HG03103 (cell line): ENCODE results near the gene ACTL6B.

Experiments used
- ATAC-seq: cut with Tn5 transposase; IDR thresholded peaks from one replicate; pipeline ENCODE4 v1.9.1; 2021; ENCODE audit warnings: low read depth; ENCODE audit not compliant: unreplicated experiment

Gene ACTL6B

DNA sequence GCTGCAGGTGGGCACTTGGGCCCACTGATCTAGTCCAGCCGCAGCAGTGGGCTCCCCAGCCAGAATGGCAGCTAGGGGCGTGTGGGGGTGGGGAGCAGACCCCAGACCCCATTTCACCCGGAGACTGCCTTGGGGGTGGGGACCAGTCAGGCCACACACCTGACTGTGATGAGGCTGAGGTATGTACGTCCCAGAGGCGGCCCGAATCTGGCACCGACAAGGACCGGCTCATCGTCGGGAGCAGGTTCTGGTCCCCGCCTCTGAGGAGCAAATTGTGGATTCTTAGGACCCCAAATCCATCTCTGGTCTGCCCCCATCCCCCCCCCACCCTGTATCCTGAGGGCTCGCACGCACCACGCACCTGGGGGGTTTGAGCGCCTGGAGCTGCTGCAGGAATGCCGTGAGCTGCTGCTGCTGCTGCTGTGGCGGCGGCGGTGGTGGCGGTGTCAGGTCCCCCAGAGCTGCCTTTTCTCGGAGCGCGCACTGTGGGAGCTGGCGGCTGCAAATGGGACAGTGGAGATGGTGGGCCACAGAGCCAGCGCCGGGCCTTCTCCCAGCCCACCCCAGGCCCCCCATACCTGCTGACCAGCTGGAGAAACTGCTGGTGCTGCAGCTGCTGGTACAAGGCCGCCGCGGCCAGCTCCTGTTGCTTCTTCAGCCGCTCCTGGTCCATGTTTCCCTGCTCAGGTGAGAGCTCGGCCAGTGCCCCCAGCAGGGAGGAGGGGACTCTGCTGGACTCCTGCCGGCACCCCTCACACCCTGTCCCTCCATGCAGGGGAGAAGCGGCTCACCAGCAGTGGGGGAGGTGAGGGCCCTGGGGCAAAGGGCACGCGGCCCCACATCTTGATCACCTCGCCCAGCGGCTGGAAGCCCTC lies 27.6 kb upstream of the ACTL6B start:
- ATAC-seq: no peak

DNA sequence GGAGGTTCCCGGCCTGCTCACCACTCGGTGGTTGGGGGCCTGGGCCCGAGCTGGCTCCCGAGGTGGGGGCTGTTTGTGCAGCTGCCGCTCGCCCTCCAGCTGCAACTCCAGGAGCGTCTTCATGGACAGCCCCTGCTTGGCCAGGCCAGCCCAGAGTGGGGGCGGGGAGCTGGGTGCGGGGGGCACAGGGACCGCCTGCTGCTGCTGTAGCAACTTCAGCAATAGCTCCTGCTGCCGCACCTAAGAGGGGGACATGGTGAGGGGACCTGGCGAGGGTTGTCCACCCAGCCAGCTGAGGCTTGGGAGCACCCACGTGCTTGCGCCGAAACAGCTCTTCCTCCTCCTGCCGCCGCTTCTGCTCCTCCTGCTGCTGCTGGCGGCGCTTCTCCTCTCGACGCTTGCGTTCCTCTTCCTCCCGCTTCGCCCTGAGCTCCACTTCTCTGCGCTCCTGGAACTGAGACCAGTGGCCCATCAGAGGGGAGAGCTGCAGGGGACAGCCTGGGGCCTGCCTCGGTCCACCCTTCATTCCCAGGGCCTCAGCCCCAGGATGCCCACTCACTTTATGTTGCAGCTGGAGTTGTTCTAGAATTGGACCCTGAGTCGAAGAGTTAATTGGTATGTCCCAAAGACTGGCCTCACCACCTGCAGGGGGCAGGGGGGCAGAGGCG lies 26.9 kb upstream of the ACTL6B start:
- ATAC-seq: no peak

DNA sequence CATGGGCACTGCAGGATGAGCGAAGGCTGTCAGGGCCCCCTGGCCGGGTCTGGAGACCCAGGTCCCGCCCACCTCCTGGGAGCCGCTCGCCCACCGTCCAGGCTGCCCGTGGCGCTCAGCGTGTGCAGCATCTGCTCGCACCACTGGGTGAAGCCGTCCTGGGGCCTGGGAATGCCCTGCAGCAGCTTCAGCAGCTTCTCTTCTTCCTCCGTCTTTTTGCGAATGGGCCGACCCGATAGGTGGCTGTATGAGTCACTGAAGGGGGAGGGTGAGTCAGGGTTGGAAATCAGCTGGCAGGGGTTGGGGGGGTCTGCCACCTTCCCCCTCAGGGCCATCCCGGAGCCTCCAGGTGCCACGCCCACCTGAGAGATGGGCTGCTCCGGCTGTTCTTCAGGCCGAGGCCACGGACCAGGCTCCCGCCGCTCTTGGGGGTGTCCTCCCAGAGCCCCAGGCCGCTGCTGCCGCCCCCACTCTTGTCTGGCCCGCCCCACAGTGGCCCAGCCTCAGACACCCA lies 26.0 kb upstream of the ACTL6B start:
- no peak for ATAC-seq

DNA sequence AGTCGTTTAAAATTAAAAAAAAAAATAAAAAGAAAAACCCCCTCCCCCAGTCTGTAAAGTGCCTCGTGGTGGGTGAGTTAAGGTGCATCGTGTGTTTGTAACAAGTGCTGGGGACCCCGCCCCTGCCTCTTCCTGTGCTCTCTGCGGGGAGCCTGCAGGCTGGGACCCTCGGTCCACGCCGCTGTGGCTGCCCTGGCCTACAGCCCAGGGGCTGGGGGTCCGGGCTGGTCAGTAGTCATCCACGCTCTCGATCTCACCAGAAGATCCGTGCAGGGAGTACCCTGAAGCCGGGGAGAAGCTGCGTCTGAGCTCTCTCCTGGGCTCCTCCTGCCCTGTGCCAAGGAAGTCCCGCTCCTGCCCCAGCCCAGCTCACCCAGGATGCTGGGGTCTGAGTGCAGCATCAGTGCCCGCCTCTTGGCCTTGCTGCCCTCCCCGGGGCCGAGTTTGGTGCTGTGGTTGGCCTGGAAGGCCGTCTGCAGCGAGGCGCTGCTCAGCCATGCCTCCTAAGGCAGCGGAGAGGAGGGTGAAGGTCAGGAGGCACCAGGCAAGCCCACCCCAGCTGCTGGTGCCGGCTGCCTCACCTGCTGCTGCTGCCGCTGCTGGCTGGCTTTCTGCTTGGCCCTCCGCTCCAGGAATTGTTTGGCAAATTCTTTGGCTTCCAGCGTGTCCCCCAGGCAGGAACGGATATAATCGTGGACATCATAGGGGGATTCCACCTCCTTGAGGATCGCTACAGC lies 25.4 kb upstream of the ACTL6B start:
- ATAC-seq: no peak

DNA sequence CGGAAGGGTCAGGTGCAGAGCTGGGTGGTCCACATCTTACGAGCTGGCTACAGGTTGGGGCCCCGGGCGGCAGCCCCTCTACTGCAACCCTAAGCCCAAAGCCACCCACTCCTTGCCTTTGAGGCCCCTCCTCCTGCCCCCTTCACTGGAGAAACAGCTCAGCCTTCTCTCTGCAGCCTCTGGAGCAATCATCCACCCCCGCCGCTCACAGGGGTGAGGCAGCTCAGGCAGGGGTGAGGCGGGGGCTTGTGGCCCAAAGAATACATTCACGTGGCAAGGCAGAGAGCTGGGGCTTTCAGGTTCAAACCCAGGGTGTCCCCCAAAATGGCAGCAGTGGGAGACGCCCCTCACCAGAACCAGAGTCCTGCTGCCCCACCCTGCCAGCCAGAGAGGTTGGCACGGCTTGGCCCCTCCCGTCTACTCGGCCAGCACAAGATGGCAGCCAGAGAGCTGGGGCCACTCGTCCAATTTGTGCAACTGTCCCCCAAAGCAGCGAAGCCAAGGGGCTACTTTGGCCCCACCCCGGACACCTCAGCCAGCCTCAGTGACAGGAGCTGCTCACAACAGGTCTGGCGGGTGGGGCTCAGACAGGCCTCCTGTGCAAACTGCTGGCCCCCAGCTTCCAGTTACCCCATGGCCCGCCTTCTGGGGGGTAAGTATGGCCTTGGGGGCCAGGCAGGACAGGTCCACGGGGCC lies 24.5 kb upstream of the ACTL6B start:
- no peak for ATAC-seq

DNA sequence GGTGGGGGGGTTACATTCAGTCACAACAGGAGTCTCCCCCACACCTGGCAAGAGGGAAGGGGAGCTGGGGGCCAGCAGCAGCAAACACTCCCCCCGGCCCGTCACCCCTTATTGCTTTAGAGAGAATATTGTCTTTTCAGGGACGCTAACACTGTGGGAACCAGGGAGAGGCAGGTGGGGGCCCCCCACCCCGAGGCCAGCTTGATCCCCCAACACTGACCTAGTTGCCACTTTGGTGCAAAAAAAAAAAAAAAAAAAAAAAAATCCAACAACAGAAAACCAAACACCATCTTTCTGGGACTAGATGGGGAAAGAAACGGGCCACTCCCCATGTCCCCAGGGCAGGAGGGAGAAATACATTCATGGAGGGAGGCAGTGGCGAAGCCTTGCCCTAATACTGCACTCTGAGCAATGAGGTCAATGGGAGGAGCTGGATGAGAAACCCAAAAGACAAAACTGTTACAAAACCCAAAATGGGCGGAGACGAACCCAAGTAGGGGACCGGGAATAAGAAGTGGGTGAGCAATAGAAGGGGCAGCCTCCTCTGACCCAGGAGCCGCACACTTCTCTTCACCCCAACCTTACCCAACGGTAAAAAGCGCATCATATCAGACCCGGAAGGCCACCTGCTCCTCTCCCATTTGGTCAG lies 23.8 kb upstream of the ACTL6B start:
- no peak for ATAC-seq

DNA sequence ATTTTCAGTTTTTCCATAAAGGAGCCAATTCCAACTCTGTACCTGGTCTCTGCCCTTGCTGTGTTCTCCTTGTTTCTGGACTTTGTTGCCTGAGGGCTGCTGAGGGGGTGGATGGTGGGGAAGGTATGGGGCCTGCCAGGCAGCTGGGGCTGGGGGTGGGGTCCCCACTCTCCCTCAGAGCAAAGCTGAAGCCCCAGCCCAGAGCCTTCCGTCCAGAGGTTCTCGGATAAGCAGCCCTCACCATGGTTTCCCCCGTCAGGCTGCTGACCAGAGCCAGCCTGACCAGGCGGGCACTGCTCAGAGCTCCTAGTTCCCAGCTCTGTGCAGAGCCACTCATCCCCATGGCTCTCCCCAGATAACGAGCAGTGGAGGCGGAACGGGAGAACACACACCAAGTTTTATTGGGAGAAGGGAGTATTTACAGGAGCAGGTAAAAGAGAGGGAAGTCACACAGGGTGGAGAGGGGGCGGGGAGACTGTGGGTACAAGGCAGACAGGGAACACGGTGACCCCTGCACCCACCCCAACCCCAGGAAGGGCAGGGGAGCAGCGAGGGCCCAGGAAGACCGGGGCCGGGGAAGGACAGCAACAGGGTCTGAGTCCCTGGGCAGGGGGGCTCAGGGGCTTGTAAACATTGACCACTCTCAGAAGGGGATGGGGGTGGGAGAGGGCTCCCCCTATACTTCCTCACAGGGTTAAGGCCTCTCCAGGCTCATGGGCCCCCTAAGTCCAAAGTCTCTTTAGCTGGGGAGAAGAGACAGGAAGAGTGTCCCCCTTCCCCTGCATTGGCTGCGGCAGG lies 23.1 kb upstream of the ACTL6B start:
- ATAC-seq: no peak

DNA sequence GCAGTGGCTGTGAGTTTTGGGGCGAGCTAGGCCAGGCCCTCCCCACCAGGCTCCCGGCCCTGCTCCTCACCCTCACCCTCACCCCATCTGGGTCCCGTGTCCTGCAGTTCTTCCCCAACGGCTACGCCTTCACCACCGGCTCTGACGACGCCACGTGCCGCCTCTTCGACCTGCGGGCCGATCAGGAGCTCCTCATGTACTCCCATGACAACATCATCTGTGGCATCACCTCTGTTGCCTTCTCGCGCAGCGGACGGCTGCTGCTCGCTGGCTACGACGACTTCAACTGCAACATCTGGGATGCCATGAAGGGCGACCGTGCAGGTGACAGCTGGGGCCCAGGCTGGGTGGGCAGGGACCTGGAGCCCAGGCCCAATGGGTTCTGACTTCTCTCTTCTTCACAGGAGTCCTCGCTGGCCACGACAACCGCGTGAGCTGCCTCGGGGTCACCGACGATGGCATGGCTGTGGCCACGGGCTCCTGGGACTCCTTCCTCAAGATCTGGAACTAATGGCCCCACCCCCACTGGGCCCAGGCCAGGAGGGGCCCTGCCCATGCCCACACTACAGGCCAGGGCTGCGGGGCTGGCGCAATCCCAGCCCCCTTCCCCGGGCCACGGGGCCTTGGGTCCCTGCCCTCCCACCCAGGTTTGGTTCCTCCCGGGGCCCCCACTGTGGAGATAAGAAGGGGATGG lies 22.2 kb upstream of the ACTL6B start:
- ATAC-seq: no peak

DNA sequence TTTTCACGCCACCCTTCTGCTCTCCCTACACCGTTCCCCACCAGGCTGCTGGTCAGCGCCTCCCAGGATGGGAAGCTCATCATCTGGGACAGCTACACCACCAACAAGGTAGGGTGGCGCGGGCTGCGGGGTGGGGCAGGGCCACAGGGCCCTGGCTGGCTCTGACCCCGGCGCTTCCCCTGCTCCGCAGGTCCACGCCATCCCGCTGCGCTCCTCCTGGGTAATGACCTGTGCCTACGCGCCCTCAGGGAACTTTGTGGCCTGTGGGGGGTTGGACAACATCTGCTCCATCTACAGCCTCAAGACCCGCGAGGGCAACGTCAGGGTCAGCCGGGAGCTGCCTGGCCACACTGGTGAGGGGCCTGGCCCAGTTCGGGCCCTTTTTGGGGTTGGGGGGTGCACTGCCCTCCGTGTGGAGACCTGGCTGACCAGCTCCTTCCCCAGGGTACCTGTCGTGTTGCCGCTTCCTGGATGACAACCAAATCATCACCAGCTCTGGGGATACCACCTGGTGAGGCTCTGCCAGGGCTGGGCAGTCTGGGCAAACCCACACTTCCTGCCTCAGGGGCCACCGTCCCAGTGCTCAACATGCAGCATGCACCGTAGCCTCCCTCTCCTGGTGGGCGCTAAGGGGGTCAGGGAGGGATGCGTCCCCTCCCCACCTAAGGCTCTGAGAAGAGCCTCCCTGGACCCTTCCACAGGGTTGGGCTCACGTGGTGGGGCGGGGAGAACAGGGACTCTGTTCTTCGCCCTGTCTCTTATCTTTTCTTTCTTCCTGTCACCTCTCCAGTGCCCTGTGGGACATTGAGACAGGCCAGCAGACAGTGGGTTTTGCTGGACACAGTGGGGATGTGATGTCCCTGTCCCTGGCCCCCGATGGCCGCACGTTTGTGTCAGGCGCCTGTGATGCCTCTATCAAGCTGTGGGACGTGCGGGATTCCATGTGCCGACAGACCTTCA lies 21.3 kb upstream of the ACTL6B start:
- no peak for ATAC-seq

DNA sequence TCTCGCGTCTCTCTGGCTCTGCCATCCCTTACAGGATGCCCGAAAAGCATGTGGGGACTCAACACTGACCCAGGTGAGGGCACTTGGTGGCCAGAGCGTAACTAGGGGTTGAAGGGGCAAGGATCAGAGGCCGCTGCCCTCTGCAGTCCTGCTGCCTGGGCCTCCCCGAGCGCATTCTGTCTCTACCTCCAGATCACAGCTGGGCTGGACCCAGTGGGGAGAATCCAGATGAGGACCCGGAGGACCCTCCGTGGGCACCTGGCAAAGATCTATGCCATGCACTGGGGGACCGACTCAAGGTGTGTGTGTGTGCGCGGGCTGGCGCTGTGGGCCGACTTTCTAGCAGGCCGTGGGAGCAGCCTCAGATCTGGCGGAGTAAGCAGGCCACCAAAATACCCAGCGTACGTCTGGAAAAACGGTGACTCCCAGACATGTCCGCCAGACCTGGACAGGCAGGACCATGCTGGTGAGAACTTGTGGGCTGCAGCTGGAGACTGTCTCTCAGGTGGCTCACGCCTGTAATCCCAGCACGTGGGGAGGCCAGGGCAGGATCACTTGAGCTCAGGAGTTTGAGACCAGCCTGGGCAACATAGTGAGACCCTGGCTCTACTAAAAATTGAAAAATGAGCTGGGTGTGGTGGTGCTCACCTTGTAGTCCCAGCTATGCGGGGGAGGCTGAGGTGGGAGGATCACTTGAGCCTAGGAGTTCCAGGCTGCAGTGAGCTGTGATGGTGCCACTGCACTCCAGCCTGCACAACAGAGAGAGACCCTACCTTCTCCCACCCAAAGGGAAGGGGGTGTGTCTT lies 20.5 kb upstream of the ACTL6B start:
- ATAC-seq: no peak

DNA sequence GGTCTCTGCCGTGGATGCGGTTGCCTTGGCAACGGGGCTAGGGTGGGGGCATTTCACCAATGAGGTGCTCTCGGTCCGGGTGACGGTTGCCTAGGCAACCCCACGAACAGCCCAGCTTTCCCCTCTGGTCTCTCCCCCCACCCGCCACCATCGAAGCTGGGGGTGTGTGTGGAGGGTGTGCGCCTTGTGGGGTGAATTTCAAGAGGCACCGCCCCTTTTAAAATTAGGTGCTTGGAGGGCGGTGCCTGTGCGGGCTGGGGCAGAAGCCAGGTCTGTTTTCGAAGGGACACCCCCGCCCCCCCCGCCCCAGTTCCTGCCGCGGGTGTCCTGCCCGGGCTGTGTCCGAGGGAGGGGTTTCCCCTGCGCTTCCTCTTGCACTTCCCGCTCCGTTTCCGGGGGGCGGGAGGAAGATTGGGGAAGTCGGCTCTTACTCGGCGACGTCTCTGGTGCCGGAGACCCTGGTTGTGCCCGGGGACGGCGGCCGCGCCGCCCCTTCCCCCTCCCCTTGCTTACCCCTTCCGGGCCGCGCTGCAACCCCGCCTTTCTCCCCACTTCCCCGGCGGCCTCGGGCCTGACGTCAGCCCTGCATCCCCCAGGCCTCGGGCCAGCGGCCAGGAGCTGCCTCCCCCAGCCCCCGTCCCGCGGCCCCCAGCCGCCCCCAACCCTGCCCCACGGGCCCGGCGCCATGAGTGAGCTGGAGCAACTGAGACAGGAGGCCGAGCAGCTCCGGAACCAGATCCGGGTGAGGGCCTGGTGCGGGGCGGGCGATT lies 19.5 kb upstream of the ACTL6B start:
- no peak for ATAC-seq

DNA sequence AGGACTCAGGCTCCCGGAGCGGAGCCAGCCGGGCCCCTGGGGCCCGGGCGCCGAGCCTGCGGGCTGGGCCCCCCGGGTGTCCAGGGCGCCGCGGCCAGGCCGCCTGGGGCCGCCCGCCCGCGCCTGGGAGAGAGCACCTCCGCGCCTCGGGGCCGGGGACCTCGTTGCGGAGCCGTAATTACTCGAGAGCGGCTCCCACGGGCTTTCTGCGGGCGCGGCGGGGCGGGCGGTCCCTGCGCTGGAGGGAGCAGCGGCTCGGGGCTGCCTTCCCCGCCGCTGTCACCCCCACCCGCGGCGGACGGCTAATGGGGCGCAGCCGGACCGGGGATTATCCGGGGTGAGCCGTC lies 18.8 kb upstream of the ACTL6B start:
- no peak for ATAC-seq

DNA sequence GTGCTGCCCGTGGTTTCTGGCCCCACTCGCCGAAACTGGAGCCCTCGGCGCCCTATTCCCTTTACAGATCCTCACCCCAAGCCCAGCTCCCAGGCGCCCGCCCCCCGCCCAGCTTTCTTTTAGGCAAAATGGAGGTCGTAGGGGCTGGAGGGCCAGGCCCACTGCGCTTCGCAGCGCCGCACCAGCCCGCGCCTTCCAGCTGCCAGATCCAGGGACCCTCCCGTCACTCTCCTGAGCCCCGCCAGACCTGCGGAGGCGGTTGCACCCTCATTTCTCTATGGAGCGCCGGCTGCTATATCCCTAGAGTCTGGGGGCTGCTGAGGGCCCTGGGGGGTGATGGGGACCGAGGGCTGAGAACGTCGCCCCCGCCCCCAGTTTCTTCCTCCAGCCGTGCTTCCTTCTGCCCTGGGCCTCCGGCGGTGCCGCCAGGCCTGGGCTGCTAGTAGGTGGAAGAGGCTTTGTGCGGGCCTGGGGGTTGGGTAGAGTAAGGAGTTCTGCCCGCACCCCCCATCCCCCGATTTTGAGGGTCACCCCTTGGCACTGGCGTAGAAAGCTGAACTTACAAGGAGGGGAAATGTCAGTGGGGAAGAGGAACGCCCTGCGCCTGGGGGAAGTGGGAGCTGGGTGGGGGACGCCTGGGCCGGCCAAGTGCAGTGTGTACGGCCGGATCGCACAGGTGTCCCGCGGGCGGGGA lies 18.3 kb upstream of the ACTL6B start:
- ATAC-seq: no peak

DNA sequence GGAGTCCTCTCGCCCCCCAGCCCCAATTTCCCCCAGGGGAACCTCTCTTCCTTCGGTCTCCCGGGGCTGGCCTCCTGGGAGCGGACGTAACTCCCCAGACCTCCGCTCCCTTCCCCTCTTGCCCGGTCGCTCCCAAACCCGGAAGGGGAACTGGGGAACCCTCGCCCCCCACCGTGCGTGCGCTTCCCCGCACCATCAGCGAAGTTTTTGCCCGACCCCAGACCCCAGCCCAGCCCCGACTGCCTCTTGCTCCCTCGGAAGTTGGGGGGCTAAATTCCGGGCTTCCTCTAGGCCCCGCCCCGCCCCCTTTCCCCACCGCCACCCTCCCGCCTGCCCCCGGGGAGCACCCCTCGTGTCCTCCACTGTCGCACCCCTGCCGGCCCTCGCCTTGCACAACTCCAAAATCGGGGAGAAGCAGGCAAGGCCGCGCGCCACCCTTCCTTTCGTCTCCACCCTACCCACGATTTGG lies 17.7 kb upstream of the ACTL6B start:
- ATAC-seq: no peak

DNA sequence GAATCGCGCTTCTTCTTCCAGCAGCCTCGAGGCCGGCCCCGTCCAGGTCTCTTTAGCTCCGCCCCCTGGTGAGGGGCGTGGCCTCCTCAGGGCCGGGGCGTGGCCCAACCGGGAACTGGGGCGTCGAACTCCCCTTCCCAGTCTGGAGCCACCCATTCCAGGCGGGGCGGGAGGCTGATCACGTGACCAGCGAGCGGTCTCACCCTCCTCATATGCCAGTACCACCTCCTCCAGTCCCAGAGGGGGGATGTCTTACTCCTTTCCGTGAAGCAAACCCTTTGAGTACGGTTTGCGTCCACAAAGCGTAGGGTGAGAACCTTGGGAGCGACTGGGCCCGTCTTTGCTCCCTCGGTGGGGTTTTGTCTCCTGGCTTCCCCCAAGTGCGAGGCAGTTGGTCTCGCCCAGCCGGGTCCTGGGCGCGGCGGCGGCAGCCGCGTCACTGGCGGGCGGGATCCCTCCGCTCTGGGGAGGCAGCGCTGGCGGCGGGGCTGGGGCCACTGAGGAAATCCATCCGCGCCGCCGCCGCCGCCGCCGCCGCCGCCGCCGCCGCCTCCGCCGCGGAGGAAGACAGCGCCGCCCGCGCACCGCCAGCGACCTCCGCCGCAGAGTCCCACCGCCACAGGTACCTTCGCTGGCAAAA lies 17.2 kb upstream of the ACTL6B start, which contains the start of gene GNB2:
TSS of gene GNB2 (plus strand) at position 439 of the 640 bp plus-strand sequence. CDS start 2,526 bp downstream, outside the sequence.
- peak; percentile 53 for ATAC-seq
